SK-N-SH (cell line): Measurements from ENCODE around the gene WDR81. TPM values are rescaled to one million over a fixed set of nuclear protein-coding genes. Genes with fewer than 3 reads are reported as not detected.

Experiments
- CTCF ChIA-PET: fragments of 300-600, 350-600 bp; formaldehyde crosslinking; extraction: SDS; loops from one replicate; lab custom pipeline; 2021; lab: Yijun Ruan, JAX
- POLR2A ChIA-PET: fragments of 350-600 bp; sonication (Branson Sonifier 250); formaldehyde crosslinking; extraction: SDS; loops from one replicate; lab custom pipeline; 2020; ENCODE audit warnings: antibody characterized with exemption, inconsistent platforms; lab: Yijun Ruan, JAX
- DNase-seq: peaks from one replicate; pipeline ENCODE4 v3.0.0; 2012
- H2AFZ ChIP-seq: fragments of 200-600 bp; sonication (generic); 2 replicates; pipeline ENCODE4 v1.8.1; 2016; ENCODE audit warnings: antibody characterized with exemption, mild to moderate bottlenecking, low read depth
- H3F3A ChIP-seq: fragments of 200-600 bp; sonication (generic); replicated peaks from 2 replicates; pipeline ENCODE3; 2016; ENCODE audit warnings: antibody characterized with exemption, mild to moderate bottlenecking; ENCODE audit not compliant: insufficient read depth
- H3K27ac ChIP-seq, 2 experiments: fragments of 200-500 bp in 1 of 2; fragments of 200-600 bp in 1 of 2; sonication (Bioruptor generic) in 1 of 2; sonication (generic), shearing (Covaris generic) in 1 of 2; 2 replicates each; pipeline versions ENCODE4 v1.5.1 to v1.6.1; 2014 to 2016; ENCODE audit warnings: low read depth in 2 of 2, inconsistent platforms in 1 of 2, low read length in 1 of 2, mild to moderate bottlenecking in 1 of 2, mixed read lengths in 1 of 2
- H3K27me3 ChIP-seq: fragments of 200-600 bp; sonication (generic), shearing (Covaris generic); 2 replicates; pipeline ENCODE4 v1.6.1; 2016; ENCODE audit warnings: mixed run types; ENCODE audit not compliant: insufficient read depth
- H3K36me3 ChIP-seq, 2 experiments: fragments of 200-500 bp in 1 of 2; fragments of 200-600 bp in 1 of 2; sonication (Bioruptor generic) in 1 of 2; sonication (generic) in 1 of 2; replicated peaks in 1 of 2; 2 replicates each; pipeline versions ENCODE3 to v1.5.1; 2014 to 2016; ENCODE audit warnings: low read length in 1 of 2, mild to moderate bottlenecking in 1 of 2; ENCODE audit not compliant: insufficient read depth in 2 of 2, control insufficient read depth in 1 of 2
- H3K4me1 ChIP-seq, 2 experiments: fragments of 200-500 bp in 1 of 2; fragments of 200-600 bp in 1 of 2; sonication (Bioruptor generic) in 1 of 2; sonication (generic), shearing (Covaris generic) in 1 of 2; 2 replicates each; pipeline versions ENCODE4 v1.5.1 to v1.6.1; 2014 to 2016; ENCODE audit warnings: low read depth in 1 of 2, low read length in 1 of 2, mixed run types in 1 of 2; ENCODE audit not compliant: insufficient read depth in 2 of 2, control insufficient read depth in 1 of 2
- H3K4me2 ChIP-seq: fragments of 200-600 bp; sonication (generic), shearing (Covaris generic); 2 replicates; pipeline ENCODE4 v1.6.1; 2017; ENCODE audit warnings: mixed run types
- H3K4me3 ChIP-seq, 2 experiments: fragments of 200-500 bp in 1 of 2; fragments of 200-600 bp in 1 of 2; sonication (Bioruptor generic) in 1 of 2; sonication (generic), shearing (Covaris generic) in 1 of 2; 2 replicates each; pipeline versions ENCODE4 v1.5.1 to v1.8.1; 2014 to 2016; ENCODE audit warnings: low read depth in 2 of 2, inconsistent platforms in 1 of 2, low read length in 1 of 2, mild to moderate bottlenecking in 1 of 2, mixed read lengths in 1 of 2, moderate library complexity in 1 of 2
- H3K79me2 ChIP-seq: fragments of 200-600 bp; sonication (generic); 2 replicates; pipeline ENCODE4 v1.8.1; 2017; ENCODE audit warnings: mild to moderate bottlenecking; ENCODE audit not compliant: insufficient read depth
- H3K9ac ChIP-seq: fragments of 200-600 bp; sonication (generic); 2 replicates; pipeline ENCODE4 v1.6.1; 2017; ENCODE audit warnings: mixed run types
- H3K9me2 ChIP-seq: fragments of 200-600 bp; sonication (generic); 2 replicates; pipeline ENCODE4 v1.6.1; 2017; ENCODE audit warnings: mixed run types
- H3K9me3 ChIP-seq: fragments of 200-600 bp; sonication (generic); 2 replicates; pipeline ENCODE4 v1.6.1; 2017; ENCODE audit warnings: mixed run types, mild to moderate bottlenecking, moderate library complexity
- H4K20me1 ChIP-seq: fragments of 200-600 bp; sonication (generic); 2 replicates; pipeline ENCODE4 v1.6.1; 2017; ENCODE audit warnings: mild to moderate bottlenecking, mixed run types; ENCODE audit not compliant: insufficient read depth
- ELF1 ChIP-seq: IDR thresholded peaks from 2 replicates; pipeline ENCODE4 v1.4.0; 2012
- EP300 ChIP-seq, 2 experiments: IDR thresholded peaks; 2 replicates each; pipeline versions ENCODE4 v1.4.0 to v1.6.1; 2012; ENCODE audit warnings: borderline replicate concordance in 1 of 2, low read depth in 1 of 2, low read length in 1 of 2
- FOSL2 ChIP-seq: IDR thresholded peaks from 2 replicates; pipeline ENCODE4 v1.4.0; 2012; ENCODE audit warnings: low read depth, mild to moderate bottlenecking, moderate library complexity, borderline replicate concordance
- GATA2 ChIP-seq: sonication (generic); formaldehyde crosslinking; IDR thresholded peaks from 2 replicates; pipeline ENCODE4 v1.5.0; 2020; ENCODE audit warnings: mild to moderate bottlenecking, missing genetic modification reagents
- JUND ChIP-seq: IDR thresholded peaks from 2 replicates; pipeline ENCODE4 v1.4.0; 2012
- MAX ChIP-seq: IDR thresholded peaks from 2 replicates; pipeline ENCODE4 v1.4.0; 2012; ENCODE audit warnings: low read depth
- NFIC ChIP-seq: IDR thresholded peaks from 2 replicates; pipeline ENCODE4 v1.4.0; 2012; ENCODE audit warnings: borderline replicate concordance
- PBX3 ChIP-seq: IDR thresholded peaks from 2 replicates; pipeline ENCODE4; 2012
- POLR2AphosphoS5 ChIP-seq: IDR thresholded peaks from 2 replicates; pipeline ENCODE4 v1.6.1; 2012; ENCODE audit warnings: low read depth, low read length
- REST ChIP-seq: IDR thresholded peaks from 2 replicates; pipeline ENCODE4 v1.6.1; 2012; ENCODE audit warnings: mild to moderate bottlenecking, low read depth, low read length, moderate library complexity
- RXRA ChIP-seq: IDR thresholded peaks from 2 replicates; pipeline ENCODE4 v1.4.0; 2012; ENCODE audit warnings: low read depth, mild to moderate bottlenecking, borderline replicate concordance
- SIN3A ChIP-seq: IDR thresholded peaks from 2 replicates; pipeline ENCODE4 v1.6.1; 2012; ENCODE audit warnings: low read depth, mild to moderate bottlenecking, low read length, moderate library complexity, borderline replicate concordance
- TAF1 ChIP-seq: IDR thresholded peaks from 2 replicates; pipeline ENCODE4 v1.6.1; 2012; ENCODE audit warnings: low read depth, mild to moderate bottlenecking, low read length, moderate library complexity, borderline replicate concordance
- TCF12 ChIP-seq: IDR thresholded peaks from 2 replicates; pipeline ENCODE4 v1.4.0; 2012
- YY1 ChIP-seq: IDR thresholded peaks from 2 replicates; pipeline ENCODE4 v1.4.0; 2012; ENCODE audit warnings: low read depth, mild to moderate bottlenecking
- WGBS: methylation state at CpG from one replicate; pipeline ENCODE4 v1.1.6; 2017; ENCODE audit warnings: low lambda C conversion rate; 5-methylcytosine and 5-hydroxymethylcytosine counted together
- polyA plus RNA-seq, 3 experiments: library from polyadenylated mRNA; depleted of rRNA; stranded (reverse); fragments of >200 nt; gene quantifications; 2 replicates each; pipeline ENCODE4 v1.2.3, GENCODE V29; 2012

WDR81 gene
- polyA plus RNA-seq, 1 of the 3 experiments (the other 2 are of a cell fraction), result 9.3 TPM

DNA sequence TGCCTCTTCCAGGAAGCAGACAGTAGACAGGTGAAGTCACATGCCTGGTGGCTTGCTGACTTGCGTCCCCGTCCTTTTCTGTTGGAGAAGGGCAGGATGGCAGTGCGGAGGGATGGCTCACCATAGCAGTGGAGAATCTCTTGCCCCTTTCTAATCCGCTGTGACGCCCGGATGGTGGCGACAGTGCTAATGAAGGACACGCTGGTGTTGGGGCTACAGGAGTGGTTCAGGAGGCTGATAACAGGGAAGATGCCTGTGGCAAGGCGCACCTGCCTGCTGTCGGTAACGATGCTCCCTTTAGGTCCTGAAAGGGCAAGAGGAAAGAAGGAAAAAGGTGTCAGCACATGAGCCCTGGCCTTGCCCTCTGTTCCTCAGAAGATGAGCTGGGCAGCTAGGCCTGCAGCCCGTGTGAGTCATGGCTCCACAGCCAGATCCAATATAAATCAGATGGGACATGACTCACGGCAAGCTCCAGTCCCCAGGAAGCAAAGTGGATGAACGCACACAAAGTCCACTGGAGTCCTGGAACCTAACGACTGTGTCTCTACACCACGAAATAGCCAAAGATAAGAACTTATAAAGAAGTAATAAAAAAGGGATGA lies 62.9 kb downstream of the WDR81 start:
- Histone ChIP-seq H3K36me3 (peaks cover 6 to 13% of the 10 kb centered on the region in 2 experiments), H3K9me3 (no peaks in the 10 kb centered on the region), H3K4me1 (peaks cover 16 to 22% of the 10 kb centered on the region in 2 experiments), H2AFZ (peak overlapping the region; percentile 39; the same call in 1 of the 2 replicates), H3K4me2 (peak overlapping the region; percentile 71), H3K4me3 (no peak overlapping the region), H3K79me2 (peaks cover 24% of the 10 kb centered on the region; the same call in 1 of the 2 replicates), H3K27me3 (no peaks in the 10 kb centered on the region), H3K27ac (peak overlapping the region; percentile 72 to 93), H3K9me2 (no peaks in the 10 kb centered on the region), H4K20me1 (no peaks in the 10 kb centered on the region), H3F3A (peaks cover 26% of the 10 kb centered on the region), H3K9ac (peak overlapping the region; percentile 47; the same call in 1 of the 2 replicates)
- CTCF ChIA-PET, result interaction anchor here (7.9 kb wide), 1 partner anchor 69 kb away, joined by 112 read pairs; no protein-coding TSS in a partner anchor
- TF ChIP-seq ELF1 (no peak), PBX3 (peak; percentile 98), REST (0 out of 2 replicates have a peak, but pooled peaks have one; percentile 12), POLR2AphosphoS5 (peak; percentile 68), EP300 (IDR thresholded peaks at IDR 0.05; ENCODE audit: borderline replicate concordance in 1 of 2, low read depth in 1 of 2, low read length in 1 of 2) (peak in 1 of 2 experiments; percentile 44; a peak in 1 of 4 replicates), NFIC (0 out of 2 replicates have a peak, but pooled peaks have one; percentile 56), TCF12 (peak; percentile 86), YY1 (no peak), FOSL2 (peak; percentile 100), SIN3A (peak; percentile 59; the same call in 1 of the 2 replicates), GATA2 (CRISPR knock-in tag) (no peak), JUND (peak; percentile 99), TAF1 (0 out of 2 replicates have a peak, but pooled peaks have one; percentile 36), RXRA (peak; percentile 67; the same call in 1 of the 2 replicates), MAX (peak; percentile 87)
- 49% methylated on average over 16 of the region's 16 CpGs for WGBS
- POLR2A ChIA-PET, result no interaction called here
- peak; percentile 52 for DNase-seq

Other genes with a start within 250 kb of the WDR81 start
- 98.0 and 102 TPM in 2 replicates for gene MYO1C, start 232.0 kb upstream of the WDR81 start, polyA plus RNA-seq (2012; rRNA removed)
- gene INPP5K, start 208.1 kb upstream of the WDR81 start, polyA plus RNA-seq (2012; rRNA removed), result 26.2 and 28.6 TPM in 2 replicates
- 49.1 and 50.4 TPM in 2 replicates for gene PITPNA, start 161.9 kb upstream of the WDR81 start, polyA plus RNA-seq (2012; rRNA removed)
- gene SLC43A2, start 95.9 kb upstream of the WDR81 start, polyA plus RNA-seq (2012; rRNA removed), result 9.8 and 11.0 TPM in 2 replicates
- 0.39 TPM in 2 replicates for gene SCARF1, start 79.0 kb upstream of the WDR81 start, polyA plus RNA-seq (2012; rRNA removed)
- 3.8 and 4.5 TPM in 2 replicates for gene RILP, start 74.8 kb upstream of the WDR81 start, polyA plus RNA-seq (2012; rRNA removed)
- gene PRPF8, start 39.8 kb upstream of the WDR81 start, polyA plus RNA-seq (2012; rRNA removed), result 123 and 149 TPM in 2 replicates
- gene TLCD2, start 14.3 kb upstream of the WDR81 start, polyA plus RNA-seq (2012; rRNA removed), result 1.3 and 1.9 TPM in 2 replicates
- 0.16 and 0.26 TPM in 2 replicates for gene SERPINF2, start 18.2 kb downstream of the WDR81 start, polyA plus RNA-seq (2012; rRNA removed)
- 380 and 392 TPM in 2 replicates for gene SERPINF1, start 37.4 kb downstream of the WDR81 start, polyA plus RNA-seq (2012; rRNA removed)
- gene SMYD4, start 105.2 kb downstream of the WDR81 start, polyA plus RNA-seq (2012; rRNA removed), result 4.9 and 6.1 TPM in 2 replicates
- 47.2 and 53.7 TPM in 2 replicates for gene RPA1, start 105.3 kb downstream of the WDR81 start, polyA plus RNA-seq (2012; rRNA removed)